ENCODE measurements around the gene PDZRN3.

The PDZRN3 gene

DNA sequence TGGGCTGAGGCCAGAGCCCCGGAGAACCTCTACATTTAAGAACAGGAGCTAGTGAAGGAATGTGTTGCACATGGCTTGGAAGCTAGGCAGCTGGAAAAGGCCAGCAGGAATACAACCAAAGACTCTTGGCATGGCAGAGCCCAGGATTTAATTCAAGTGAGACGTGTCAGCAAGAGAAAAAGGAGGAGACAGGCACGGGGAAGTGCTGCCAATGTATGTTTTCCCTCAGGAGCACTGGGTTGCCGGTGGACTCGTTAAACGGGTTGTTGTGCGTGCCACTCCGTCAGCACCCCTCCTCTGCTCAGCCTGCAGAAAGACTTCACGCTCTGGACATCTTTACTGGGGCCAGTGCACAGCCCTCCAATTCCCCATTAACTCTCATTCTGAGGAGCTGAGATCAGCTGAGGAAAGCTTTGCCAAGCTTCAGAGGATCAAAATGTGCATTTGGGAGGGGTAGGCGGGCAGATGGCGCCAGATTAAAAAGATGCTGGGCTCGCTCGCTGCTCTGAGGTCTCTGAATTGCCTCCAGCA is 103.7 kb downstream of the PDZRN3 start:
- DNase-seq (ENCODE audit: low read depth, low spot score): no peak
- H3K4me3 ChIP-seq (ENCODE audit: low read depth, low read length): peak overlapping the region; percentile 7; the same call in 1 of the 2 replicates
- TF ChIP-seq, protein P1, sequence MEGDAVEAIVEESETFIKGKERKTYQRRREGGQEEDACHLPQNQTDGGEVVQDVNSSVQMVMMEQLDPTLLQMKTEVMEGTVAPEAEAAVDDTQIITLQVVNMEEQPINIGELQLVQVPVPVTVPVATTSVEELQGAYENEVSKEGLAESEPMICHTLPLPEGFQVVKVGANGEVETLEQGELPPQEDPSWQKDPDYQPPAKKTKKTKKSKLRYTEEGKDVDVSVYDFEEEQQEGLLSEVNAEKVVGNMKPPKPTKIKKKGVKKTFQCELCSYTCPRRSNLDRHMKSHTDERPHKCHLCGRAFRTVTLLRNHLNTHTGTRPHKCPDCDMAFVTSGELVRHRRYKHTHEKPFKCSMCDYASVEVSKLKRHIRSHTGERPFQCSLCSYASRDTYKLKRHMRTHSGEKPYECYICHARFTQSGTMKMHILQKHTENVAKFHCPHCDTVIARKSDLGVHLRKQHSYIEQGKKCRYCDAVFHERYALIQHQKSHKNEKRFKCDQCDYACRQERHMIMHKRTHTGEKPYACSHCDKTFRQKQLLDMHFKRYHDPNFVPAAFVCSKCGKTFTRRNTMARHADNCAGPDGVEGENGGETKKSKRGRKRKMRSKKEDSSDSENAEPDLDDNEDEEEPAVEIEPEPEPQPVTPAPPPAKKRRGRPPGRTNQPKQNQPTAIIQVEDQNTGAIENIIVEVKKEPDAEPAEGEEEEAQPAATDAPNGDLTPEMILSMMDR (IDR thresholded peaks at IDR 0.05; ENCODE audit: insufficient read depth, low read length, missing control alignments): no peak
- CTCF ChIA-PET: interaction anchor here (0.7 to 3.3 kb wide), 5 partner anchors 9 to 327 kb away, joined by 3 to 20 read pairs (median 7); no protein-coding TSS in a partner anchor
- POLR2A ChIA-PET: no interaction called here

- TF ChIP-seq, protein P1 (IDR thresholded peaks at IDR 0.05; ENCODE audit: insufficient read depth, low read length, missing control alignments): no peak
- no peak for DNase-seq (ENCODE audit: low read depth, low spot score)
- no peak overlapping the region for H3K4me3 ChIP-seq (ENCODE audit: low read depth, low read length)
- POLR2A ChIA-PET: no interaction called here
- CTCF ChIA-PET: interaction anchor here (0.9 to 1.6 kb wide), 2 partner anchors 9 kb away, joined by 3 to 4 read pairs; no protein-coding TSS in a partner anchor
Measured at GRCh38 chr3:73516631-73517030, 108.1 kb downstream of the PDZRN3 start.

DNA sequence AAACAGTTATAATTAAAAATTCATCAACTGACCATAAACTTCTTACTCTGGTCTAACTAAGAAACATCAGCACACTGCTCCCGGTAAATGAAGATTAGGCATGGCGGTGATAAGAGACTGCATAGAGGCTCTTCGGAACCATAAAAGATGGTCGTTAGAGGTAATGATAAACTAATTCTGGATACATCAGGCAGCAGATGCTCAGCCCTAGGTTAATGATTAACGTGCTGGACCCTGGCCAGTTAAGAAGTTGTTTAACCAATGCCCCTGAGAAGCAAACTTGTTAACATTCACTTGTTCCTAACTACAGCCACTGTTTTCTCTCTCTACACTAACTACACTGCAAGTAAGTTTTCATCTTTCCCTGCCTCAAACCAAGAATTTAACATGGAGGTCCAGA is 111.5 kb downstream of the PDZRN3 start:
- CTCF ChIA-PET: interaction anchor here (0.6 to 2.1 kb wide), 6 partner anchors 10 to 355 kb away, joined by 3 to 13 read pairs (median 4); no protein-coding TSS in a partner anchor
- no peak overlapping the region for H3K4me3 ChIP-seq (ENCODE audit: low read depth, low read length)
- TF ChIP-seq, protein P1 (IDR thresholded peaks at IDR 0.05; ENCODE audit: insufficient read depth, low read length, missing control alignments): no peak
- POLR2A ChIA-PET: no interaction called here
- DNase-seq (ENCODE audit: low read depth, low spot score): no peak

DNA sequence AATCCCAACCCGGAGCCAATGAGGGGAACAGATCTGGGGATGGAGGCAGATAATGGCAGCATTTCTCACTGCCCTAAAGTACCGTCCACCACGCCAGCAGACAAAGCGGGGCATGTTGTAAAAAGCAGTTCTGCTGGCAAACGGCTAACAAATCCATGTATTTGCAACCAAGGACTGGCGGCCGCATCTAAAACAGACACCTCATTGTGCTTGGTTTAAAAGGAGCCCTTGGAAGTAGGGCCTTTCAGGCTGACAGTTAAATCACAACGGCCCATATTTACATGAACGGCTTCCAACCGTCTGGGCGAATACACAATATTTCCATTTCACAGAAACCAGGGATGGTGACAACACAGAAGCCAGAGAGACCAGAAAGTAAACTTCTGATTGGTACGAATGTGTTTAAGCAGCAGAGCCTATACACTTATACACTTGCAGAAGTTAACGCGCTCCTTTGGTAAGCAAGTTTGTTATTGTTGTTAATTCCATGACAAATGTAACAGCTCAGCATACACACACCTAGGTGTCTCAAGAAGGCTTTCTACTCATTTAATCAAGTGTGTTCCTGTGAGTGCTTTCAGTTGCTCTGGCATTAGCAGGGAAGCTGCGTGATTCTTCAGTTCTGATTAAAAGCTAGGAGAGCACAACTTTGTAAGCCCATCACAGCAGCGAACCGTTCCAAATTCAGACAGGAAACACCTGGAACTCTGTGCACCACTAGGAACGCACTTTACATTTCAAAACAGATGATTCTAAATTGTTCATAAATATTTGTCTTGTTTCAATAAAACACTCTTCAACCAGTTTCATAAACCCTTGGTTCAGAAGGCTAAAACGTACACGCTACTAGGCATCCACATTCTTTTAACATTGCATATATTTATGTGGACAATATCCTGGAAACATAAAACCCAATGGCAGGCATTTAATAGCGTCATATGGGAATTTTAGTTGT is 112.9 kb downstream of the PDZRN3 start:
- no peak overlapping the region; the same call in 1 of the 2 replicates for H3K4me3 ChIP-seq (ENCODE audit: low read depth, low read length)
- ChIA-PET CTCF (interaction anchor here (0.6 to 3.1 kb wide), 8 partner anchors 9 to 337 kb away, joined by 3 to 20 read pairs (median 4); no protein-coding TSS in a partner anchor), POLR2A (interaction anchor here (1.7 kb wide), 1 partner anchor 112 kb away, joined by 5 read pairs; the partner anchor contains the start of gene PDZRN3)
- TF ChIP-seq, protein P1 (IDR thresholded peaks at IDR 0.05; ENCODE audit: insufficient read depth, low read length, missing control alignments): no peak
- no peak for DNase-seq (ENCODE audit: low read depth, low spot score)

DNA sequence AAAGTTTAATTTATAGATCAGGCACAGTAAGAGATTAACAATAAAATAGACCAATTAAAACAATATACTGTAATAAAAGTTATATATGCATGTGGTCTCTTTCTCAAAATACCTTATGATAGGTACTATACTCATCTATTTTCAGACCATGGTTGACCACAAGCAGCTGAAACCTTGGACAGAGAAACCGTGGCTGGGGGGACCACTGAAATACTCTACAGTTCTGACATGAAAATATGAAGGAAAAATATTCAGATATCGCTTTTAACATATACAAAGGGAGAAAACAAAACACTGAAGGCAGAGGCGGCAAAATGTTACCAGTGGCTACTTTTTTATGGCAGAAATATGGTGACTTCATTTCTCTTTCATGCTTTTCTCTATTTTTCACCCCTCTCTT is 114.0 kb downstream of the PDZRN3 start:
- CTCF ChIA-PET: interaction anchor here (0.8 to 3.1 kb wide), 12 partner anchors 9 to 339 kb away, joined by 3 to 20 read pairs (median 4); no protein-coding TSS in a partner anchor
- DNase-seq (ENCODE audit: low read depth, low spot score): no peak
- POLR2A ChIA-PET: interaction anchor here (1.4 kb wide), 1 partner anchor 113 kb away, joined by 5 read pairs; no protein-coding TSS in a partner anchor
- H3K4me3 ChIP-seq (ENCODE audit: low read depth, low read length): no peak overlapping the region
- TF ChIP-seq, protein P1 (IDR thresholded peaks at IDR 0.05; ENCODE audit: insufficient read depth, low read length, missing control alignments): no peak

Data from AG04449 (cell line).